KG1 (cell line): Measurements from ENCODE around the gene TPST2.
A peak's percentile ranks its signal among the peaks of the same experiment; 100 is the strongest.

Experiments used
- DNase-seq: peaks from one replicate; lab custom pipeline; 2025; lab: John Stamatoyannopoulos, UW

TPST2 gene

DNA sequence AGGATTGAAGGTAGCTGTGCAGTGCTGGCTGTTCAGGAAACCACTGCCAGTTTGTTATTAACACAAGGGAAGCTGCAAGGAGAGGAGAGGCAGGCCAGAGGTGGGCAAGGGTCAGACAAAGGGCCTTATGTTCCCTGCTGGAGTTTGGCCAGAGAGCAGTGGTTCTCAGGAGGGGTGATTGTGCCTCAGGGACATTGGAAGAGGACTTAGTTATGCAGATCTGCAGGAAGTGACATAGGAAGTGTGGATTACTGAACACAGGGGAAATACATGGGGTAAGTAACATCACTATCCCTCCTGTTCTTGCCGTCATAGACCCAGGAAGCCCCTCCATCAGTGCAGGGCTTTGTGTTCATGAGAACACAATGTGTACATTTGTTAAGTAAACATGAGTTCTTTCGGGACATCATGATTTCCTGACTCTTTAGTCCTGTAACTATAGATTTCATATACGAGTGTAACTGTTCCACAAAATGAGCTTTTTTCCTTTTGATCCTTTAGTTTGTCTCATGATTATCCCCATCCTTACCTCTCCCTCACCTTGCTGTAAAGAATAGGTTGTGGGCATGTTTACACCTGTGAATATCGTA is 100.4 kb downstream of the TPST2 start:
- no peak for DNase-seq

GRCh38 chr22:26487996-26488395 is 101.9 kb downstream of the TPST2 start:
- DNase-seq, result no peak

- no peak for DNase-seq
Observed at GRCh38 chr22:26486394-26486793, 103.5 kb downstream of the TPST2 start.

- DNase-seq, result no peak
Observed at GRCh38 chr22:26485806-26486390, 104.0 kb downstream of the TPST2 start.

DNA sequence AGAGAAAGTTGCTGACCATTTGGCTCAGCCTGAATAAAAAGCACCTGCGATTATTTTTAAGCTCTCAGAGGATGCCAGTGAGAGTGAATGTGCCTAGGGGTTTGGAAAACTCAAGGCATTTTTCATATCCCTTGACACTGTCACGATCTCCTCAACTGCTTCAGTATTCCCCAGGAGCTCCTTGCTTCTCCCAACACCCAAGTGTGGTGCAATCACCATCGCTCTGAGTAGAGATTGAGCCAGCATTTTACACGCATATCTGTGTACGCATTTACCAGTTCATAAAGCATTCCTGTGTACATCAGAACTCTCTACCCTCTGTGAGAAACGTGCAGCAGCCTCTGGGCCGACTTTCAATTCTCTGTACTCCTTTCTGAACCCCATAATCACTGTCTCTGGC is 104.9 kb downstream of the TPST2 start:
- DNase-seq, result no peak

GRCh38 chr22:26484360-26484706 is 105.6 kb downstream of the TPST2 start:
- no peak for DNase-seq

DNA sequence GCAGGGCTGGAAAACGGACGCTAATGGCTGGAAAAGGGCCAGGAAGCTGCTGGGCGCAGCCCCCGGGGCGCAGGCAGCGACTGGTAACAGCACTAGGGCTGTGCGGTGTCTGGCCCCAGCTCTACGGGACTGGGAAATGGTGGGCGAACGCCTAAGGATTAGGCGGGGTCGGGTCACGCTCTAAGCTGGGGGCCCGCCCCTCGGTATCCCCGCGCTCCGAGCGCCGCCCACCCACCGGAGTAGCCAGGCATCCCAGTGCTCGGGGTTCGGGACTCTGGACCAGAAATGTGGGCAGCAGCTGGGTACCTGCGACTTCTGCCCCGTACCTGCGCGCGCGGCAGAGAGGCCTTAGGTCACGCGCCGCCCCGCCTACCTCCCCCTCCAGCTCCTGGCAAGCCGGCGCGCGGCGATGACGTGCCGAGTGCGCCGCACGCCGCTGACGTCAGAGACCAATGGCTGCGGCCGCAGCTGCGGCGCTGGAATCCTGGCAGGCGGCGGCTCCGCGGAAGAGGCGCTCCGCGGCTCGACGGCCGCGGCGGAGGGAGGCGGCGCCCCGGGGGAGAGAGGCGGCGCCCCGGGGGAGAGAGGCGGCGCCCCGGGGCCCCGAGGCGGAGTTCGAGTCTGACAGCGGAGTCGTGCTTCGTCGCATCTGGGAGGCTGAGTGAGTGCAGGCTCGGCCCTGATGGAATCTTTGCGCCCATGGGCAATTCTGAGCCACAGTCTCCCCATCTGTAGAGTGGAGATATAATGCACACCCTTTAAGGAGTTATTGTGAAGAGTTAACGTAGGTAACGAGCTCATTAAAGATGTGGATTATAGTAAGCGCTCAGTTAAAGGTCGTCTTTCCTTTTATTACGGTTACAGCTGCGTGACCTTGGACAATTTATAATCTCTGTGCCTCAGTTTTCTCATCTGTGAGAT is 106.2 kb downstream of the TPST2 start, which contains the start of the genes HPS4 and SRRD:
Gene HPS4, minus strand, starts transcription at position 345 of the 921 bp plus-strand sequence. CDS start 2,021 bp downstream, outside the sequence.
Gene SRRD, plus strand, starts transcription at position 439 of the 921 bp plus-strand sequence. Its CDS starts 14 bp downstream, at position 453.
- peak; percentile 93 for DNase-seq

- no peak for DNase-seq
Observed at GRCh38 chr22:26483043-26483438, 106.9 kb downstream of the TPST2 start.

- DNase-seq, result no peak
Observed at GRCh38 chr22:26482161-26482560, 107.8 kb downstream of the TPST2 start.

GRCh38 chr22:26481694-26482093 is 108.2 kb downstream of the TPST2 start:
- no peak for DNase-seq

GRCh38 chr22:26481112-26481693 is 108.7 kb downstream of the TPST2 start:
- DNase-seq, result no peak

GRCh38 chr22:26480611-26480932 is 109.4 kb downstream of the TPST2 start:
- no peak for DNase-seq

- peak; percentile 50 for DNase-seq
Observed at GRCh38 chr22:26479792-26480610, 109.9 kb downstream of the TPST2 start.

DNA sequence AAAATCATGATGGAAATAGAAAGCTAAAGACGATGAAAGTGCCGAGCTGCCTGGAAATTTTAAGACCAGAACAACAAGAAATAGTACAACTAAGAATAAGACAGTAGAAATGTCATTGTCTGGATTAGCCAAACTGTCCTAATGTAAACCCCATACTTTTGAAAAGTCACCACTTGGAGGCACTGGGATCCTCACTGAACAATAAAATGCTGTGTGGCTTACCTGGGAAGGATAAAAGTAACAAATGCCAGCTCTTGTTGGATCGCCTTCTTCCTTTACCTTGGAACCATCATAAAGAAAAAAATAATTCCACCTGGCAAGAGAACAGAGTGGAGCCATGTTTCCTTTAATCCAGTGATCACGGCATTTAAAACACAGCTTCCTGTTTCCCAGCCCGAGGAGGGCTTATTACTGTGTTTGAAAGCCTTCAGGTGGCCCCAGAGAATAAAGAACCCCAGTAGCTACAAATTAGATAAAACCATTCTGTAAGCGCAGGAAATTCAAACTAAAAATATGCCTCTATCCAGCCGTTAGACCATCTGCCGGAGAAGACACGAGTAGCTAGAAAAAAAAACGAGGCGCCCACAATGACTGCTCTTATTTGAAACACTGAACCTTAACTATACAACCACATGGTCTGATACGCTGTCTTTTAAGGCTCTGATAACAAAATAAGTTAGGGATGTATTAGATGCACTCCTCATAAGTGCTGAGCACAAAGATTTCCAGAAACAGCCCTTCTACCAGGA is 110.7 kb downstream of the TPST2 start:
- DNase-seq, result peak; percentile 41

DNA sequence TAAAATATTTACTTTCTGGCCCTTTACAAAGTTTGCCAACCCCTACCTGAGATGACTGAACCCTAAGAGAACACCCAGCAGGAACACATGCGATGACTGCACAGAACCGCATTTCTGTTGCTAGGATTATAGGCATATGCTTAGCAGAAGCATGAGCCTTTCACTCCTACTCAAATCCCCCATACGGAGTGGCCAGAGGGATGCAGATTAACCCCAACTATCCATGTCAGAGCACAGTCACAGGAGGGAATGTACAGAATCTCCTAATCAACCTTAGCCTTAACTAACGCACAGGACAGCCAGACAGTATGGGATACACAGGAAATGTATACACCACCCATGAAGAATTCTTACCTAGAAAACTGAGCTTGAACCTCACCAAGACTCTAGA is 112.6 kb downstream of the TPST2 start:
- no peak for DNase-seq

DNA sequence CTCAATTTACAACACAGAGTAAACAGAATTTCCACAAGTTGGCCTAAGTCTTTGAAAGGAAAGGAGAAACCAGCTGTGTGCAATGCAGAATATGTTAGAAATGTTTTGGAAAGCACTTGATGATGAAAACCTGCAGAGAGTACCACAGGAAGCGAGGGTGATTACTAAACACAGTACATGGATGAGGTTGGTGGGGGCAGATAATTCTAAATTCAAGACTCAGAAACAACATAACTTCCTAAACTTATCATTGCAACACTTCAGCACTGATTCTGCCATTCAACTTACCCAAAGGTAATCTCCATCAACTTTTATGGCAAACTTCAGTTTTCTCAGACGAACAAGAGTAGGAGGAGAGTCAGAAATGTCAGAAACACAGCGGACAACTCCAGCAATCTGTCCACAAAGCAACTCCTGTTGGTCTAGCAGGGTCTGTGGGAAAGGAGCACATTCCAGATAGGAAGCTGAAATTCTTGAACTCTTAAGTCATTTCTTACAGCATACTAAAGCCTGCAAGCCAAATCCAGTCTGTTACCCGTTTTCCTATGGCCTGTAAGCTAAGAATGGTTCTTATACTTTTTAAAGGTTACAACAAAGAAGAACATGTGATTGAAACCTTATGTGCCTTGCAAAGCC is 113.1 kb downstream of the TPST2 start:
- DNase-seq, result no peak

DNA sequence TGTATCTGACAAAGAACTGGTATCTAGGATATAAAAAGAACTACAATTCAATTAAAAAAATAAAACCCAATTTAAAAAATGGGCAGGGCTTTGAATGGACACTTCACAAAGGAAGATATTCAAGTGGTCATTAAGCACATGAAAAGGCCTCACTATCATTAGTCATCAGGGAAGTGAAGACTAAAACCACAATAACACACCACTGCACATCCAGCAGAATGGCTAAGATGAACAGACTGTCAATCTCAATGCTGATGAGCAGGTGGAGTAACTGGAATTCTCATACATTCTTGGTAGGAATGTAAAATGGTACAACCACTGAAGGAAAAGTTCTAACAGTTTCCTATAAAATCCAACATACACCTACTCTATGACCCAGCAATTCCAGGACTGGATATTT is 115.2 kb downstream of the TPST2 start:
- no peak for DNase-seq
